NOMO-1 treated with DMSO at 0.1 percent for 48 hours (cell line): ENCODE results near the gene NPFF.
"Not testable (repeated sequence)": the region's sequence is repeated elsewhere in the genome, so short reads cannot be mapped to it uniquely, and the experiment has no call there.

Source experiments
- DNase-seq: peaks from one replicate; lab custom pipeline; 2025; ENCODE audit not compliant: unreplicated experiment; lab: John Stamatoyannopoulos, UW

The NPFF gene

GRCh38 chr12:53496752-53497032 lies 10.6 kb downstream of the NPFF start:
- DNase-seq, result no peak

DNA sequence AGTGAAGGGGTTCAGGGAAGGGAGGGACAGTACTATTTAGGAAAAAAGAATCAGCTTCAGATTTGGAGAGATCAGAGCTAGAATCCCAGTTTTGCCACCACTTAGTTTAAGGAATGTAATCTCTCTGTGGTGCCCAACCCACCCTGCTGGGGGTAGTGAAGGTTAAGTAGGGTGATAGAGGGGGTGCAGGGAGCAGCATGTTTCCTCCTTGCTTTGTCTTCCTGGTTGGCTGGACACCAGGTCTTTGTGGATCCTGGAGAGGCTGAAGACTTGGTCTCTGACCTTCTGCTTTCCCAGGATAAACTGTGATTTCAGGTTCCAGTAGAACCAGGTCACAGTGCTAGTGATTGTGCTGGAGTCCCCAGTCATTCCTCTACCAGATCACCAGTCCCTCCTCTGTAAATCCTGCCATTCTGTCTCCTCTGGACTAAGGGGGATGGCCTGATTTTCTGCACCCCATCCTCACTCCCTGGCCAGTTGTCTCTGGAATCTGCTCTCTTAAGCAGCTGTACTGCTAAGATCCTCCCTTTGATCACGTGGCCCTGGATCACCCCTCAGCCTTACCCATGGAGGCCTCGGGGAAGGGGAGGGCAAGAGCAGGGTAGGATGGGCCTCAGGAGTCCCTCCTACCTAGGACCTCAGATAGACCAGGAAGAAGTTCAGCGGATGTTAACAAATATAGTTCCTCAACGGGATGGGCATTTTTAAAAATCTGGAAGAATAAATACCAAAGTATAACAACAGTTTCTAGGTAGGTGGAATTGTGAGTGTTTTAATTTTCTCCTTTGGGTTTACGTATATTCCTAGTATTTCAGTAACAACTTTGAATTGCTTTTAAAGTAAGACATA lies 11.2 kb downstream of the NPFF start:
- peak; percentile 83 for DNase-seq

- no peak for DNase-seq
These were observed 13.5 kb downstream of the NPFF start for GRCh38 chr12:53493610-53494391.

DNA sequence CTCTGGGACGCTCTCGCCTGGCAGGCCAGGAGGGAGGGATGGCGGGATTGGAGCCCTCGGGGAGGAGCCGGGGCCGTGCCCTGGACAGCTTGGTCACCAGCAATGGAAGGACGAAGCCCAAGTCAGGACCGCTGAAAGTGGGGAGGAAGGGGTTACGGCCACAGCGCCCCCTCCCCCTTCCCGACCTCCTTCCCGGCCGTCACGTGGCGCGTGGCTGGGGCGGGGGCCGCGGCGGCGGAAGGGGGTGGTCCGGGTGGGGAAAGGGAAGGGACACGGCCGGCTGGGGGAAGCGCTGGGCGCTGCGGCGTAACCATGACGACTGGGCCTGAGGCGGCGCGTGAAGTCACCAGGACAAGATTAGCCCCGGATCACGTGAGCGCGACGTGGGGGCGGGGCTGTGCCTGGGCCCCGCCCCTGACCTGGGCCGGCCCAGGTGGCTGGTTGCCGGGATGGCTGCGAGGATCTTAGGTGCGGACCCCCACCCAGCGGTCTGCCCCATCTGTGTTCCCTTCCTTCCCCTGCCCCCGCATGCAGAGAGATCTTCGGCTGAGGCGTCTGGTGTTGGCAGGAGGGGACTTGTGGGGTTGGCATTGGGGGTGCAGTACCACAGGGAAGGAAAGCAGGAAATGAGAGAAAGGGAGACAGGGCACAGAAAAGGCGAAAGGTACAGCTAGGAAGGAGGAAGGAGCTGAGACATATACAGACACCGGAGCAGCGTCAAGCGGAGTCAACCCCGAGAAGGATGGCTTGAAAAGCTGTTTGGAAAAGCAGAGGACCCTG lies 14.3 kb downstream of the NPFF start:
- DNase-seq, result peak; percentile 82

- no peak for DNase-seq
These were observed 15.1 kb downstream of the NPFF start for GRCh38 chr12:53492188-53492587.

DNA sequence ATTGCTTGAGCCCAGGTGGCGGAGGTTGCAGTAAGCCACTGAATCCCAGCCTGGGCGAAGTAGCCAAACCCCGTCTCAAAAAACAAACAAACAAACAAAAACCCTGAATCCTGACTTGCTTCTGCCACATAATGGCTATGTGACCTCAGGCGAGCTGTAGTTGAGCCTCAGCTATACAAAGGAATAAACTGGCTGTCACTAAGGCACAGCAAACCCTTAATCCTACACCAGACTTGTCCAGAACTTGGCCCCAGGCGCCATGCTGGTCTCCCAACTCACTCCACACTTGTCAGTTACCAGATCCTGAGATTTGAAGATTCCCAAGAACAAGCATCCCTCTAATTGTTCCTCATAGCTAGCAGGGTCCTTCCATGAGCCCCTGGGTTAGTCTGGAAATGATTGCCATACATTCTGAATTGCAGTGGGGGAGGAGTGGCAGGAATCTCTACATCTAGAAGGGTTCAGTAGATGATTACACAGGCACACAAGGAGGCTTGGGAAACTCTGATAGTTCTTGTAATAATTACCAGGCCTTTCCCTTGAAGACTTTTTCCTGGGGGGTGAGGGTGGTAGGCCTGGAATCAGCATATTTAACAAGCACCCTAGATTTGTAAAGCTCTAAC lies 17.9 kb downstream of the NPFF start:
- no peak for DNase-seq

DNA sequence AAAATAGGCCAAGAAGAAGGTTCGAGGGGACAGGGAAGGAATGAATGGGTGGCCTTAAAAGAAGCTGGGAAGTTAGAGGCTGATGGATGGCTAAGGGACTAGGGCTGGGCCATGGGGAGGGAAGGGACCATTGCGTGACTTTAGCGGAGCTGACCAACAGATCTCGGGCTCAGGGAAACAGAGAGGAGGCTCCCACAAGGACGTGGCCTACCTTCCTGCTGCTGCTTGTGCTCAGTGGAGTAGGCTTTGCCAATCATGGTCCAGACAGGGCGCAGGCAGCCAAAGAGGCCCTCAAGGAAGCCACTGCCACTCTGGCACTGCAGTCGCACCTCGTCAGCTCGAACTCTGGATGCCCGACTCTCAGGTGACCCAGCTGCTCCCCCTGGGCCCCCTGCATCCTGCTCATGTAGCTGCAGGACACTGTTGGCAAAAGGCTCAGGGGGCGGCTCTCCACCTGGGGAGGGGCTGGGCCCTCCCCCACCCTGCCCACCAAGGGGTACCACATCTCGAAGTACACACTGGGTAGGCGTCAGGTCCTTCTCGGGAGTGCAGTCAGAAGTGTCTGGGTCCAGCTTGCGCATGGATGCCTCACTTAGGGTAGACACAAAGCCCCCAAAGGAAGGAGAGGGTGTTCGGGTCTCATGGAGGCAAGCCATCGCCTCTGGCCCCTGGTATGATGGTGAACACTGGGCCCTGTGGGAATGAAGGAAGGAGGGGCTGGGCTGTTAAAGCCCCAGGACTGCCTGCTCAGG lies 20.4 kb downstream of the NPFF start:
- DNase-seq, result no peak

DNA sequence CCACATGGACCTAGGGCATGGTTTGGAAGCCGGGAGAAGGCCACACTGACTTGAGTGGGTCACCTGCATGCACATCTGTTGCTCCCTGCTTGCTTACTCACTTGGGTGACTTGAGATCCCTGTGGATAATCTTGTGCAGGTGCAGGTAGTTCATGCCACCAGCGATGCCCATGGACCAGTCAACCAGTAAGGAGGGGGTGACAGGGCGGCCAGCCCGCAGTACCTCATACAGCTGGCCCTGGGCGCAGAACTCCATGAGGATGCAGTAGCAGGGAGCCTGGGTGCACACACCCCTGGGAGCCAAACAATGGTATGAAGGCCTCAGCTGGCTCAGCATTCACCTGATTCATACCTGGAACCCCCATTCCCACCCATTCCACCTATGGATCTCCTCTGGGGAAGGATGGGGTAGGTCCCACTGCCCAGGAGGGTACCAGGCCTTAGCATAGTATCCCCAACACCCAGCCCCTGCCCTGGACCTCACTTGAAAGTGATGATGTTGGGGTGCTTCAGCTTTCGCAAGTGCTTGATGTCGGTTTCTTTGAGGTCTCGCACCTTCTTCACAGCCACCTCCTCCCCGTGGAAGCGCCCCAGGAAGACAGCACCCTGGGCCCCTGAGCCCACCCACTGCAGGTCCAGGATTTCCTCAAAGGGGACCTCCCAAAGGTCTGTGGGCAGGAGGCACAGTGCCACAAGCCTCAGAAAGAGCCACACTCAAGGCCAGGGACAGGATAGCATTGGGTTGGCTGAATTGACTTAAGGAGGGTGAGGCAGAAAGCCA lies 21.1 kb downstream of the NPFF start:
- no peak for DNase-seq

- no peak for DNase-seq
These were observed 22.4 kb downstream of the NPFF start for GRCh38 chr12:53484686-53485575.

DNA sequence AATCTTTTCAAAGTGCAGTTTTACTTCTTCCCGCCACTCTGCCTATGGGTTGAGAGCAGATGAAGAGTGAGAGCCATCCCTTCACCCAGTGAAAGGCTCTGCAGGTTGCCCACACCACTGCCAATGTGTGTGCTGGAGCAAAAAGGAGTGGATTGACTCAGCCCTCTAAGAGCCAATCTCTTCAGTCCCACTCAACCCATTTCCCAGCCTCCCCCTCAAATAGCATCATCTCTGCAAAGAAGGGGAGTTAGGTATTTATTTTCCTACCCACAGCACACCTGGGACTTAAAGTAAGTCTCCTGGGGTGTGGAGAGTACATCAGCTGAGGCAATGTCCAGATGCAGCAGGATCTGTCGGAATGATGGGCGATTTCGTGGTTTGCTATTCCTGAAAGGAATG lies 23.3 kb downstream of the NPFF start:
- no peak for DNase-seq

GRCh38 chr12:53483225-53483978 lies 23.9 kb downstream of the NPFF start:
- no peak for DNase-seq

DNA sequence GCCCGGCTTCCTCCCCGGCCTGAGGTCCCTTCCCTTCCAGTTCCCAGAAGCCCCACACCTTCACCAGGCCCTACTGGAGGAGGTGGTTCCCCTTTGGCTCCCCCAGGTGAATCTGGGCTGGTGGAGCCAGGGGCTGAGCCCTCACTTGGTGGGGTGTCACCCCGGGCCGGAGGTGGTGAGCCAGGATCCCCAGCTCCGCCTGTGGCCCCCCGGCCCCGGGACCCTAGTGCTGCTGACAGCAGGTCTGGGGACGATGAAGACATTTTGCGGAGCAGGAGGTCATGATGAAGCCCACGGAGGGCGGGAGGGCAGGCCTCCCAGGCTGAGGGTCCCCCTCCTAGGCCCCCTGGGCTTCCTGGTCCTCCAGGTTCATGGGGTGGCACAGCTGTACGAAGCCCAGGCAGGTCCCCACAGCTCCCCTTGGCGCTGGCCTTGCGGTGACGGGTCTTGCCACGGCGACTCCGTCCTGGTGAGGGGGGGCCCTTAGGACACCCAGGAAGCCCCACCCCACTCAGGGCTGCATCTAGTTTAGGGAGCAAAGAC lies 24.6 kb downstream of the NPFF start:
- no peak for DNase-seq

DNA sequence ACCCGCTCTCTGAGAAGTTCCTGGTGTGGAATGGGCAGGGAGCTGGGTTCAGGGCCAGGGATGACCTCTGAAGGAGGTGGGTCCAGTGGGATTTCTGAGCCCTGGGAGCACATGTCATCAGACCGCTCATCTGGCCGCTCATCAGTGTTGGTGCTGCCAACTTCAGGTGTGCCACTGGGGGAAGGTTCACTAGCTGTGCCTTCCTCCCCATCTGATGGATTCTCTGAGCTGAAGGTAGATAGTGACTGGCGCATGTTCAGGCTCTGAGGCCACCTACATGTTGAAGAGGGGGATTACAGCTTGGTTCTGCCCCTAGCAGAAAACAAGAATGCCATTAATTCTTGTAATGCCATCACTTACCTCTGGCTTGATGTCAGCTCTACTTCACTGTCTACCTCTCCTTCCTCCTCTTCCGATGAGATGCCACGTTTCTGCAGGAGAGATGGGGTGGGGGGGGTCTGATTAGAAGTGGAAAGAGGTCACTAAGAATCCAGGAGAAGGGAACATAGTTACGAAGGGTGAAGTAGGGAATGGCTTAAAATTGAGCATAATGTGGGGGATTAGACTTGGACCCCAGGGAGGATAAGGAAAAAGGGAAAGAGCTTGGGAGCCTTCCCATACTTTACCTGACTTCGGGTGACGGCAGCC lies 25.2 kb downstream of the NPFF start:
- DNase-seq, result no peak

DNA sequence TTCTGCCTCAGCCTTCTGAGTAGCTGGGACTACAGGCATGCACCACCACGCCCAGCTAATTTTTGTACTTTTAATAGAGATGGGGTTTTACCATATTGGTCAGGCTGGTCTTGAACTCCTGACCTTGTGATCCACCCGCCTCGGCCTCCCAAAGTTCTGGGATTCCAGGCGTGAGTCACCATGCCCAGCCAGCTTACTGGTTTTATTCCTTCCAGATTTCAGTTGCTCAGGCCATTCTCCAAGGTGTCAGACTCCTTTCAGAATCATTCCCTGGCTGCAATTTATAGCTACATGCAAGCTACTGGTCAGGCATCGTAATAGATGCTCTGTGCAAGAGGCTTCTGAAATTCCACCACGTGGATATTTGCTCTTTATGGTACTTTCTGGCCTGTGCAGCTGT lies 25.8 kb downstream of the NPFF start:
- not testable (repeated sequence) for DNase-seq

DNA sequence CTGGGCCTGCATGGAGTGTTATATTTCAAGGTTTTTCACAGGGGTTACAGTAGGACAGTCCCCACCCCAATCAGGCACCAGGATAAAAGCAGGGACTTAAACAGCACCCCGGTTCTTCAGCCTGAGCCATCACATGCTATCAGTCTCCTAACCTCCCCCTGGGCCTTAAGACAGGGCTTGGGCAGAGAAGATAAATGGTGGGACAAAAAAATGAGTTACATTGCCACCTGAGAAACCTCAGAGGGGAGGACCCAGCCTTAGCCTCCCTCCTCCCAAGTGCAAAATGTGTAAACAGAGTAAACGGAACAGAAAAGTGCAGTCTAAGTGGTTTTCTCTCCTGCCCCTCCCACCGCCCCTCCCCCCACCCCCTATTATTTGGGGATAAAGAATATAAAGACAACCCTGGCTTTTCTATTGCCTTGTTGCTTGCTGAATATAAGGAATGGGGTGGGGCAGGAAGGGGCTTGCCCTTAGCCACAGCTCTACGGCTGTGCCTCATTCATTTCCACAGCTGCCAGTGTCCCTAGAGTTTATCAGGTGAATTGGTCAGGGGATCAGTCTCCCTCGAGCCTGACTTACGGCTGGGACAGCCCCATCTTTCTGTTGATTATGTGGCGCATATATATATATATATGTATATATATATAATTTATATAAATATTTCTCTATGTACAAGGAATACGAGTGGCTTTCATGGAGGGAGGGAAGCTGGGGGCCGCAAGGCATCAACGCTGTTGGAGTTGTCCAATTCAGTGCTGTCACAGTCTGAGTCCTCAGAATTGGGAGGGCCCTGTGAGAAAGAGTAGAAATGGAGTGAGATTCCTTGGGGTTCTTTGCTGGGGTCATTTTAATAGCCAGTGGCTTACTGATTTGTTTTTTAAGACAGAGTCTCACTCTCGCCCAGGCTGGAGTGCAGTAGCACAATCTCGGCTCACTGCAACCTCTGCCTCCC lies 26.5 kb downstream of the NPFF start:
- DNase-seq, result no peak

GRCh38 chr12:53479331-53479730 lies 28.0 kb downstream of the NPFF start:
- no peak for DNase-seq
